CD14-positive monocyte (primary cell): ENCODE measurements around the gene ZCCHC14. TPM values are rescaled to one million over a fixed set of nuclear protein-coding genes. Genes with fewer than 3 reads are reported as not detected.

ENCODE experiments used
- DNase-seq, 3 donors: peaks; one replicate each; pipeline ENCODE4 v3.0.0-alpha.2; 2011 to 2022
- H2AFZ ChIP-seq: 2 replicates; pipeline ENCODE4 v1.6.0; 2012; ENCODE audit warnings: mild to moderate bottlenecking, low read depth, low read length, inconsistent platforms; ENCODE audit not compliant: insufficient read depth, poor library complexity, severe bottlenecking
- H3K27ac ChIP-seq, 2 donors: 1 replicate in 1 of 2; 2 replicates in 1 of 2; pipeline ENCODE4 v1.5.1; 2012 to 2013; ENCODE audit warnings: low read length in 2 of 2, control low read depth in 1 of 2, inconsistent platforms in 1 of 2, low read depth in 1 of 2, mild to moderate bottlenecking in 1 of 2
- H3K27me3 ChIP-seq, 2 donors: one replicate each; pipeline versions ENCODE4 v1.6.0 to v1.6.1; 2011 to 2013; ENCODE audit warnings: low read length in 2 of 2; ENCODE audit not compliant: control insufficient read depth in 2 of 2, insufficient read depth in 2 of 2
- H3K36me3 ChIP-seq, 2 donors: replicated peaks in 1 of 2; 1 replicate in 1 of 2; 2 replicates in 1 of 2; pipeline versions ENCODE4 v1.5.1 to v1.6.1; 2012 to 2013; ENCODE audit warnings: low read length in 2 of 2, control low read depth in 1 of 2, inconsistent platforms in 1 of 2, mild to moderate bottlenecking in 1 of 2; ENCODE audit not compliant: insufficient read depth in 2 of 2, control insufficient read depth in 1 of 2
- H3K4me1 ChIP-seq, 2 donors: 1 replicate in 1 of 2; 2 replicates in 1 of 2; pipeline versions ENCODE4 v1.5.1 to v1.6.1; 2012 to 2013; ENCODE audit warnings: low read length in 2 of 2, control low read depth in 1 of 2, inconsistent platforms in 1 of 2, mild to moderate bottlenecking in 1 of 2, moderate library complexity in 1 of 2; ENCODE audit not compliant: insufficient read depth in 2 of 2, control insufficient read depth in 1 of 2
- H3K4me2 ChIP-seq: replicated peaks from 2 replicates; pipeline ENCODE3; 2012; ENCODE audit warnings: low read length, moderate library complexity, mild to moderate bottlenecking; ENCODE audit not compliant: poor library complexity, severe bottlenecking; ENCODE audit errors: extremely low read depth
- H3K4me3 ChIP-seq, 3 experiments: fragments of 200-600 bp in 1 of 3; sonication (generic) in 1 of 3; replicated peaks in 1 of 3; 1 replicate in 2 of 3; 2 replicates in 1 of 3; pipeline ENCODE4 v1.5.1; 2011 to 2013; ENCODE audit warnings: low read length in 3 of 3, mild to moderate bottlenecking in 3 of 3, control low read depth in 2 of 3, low read depth in 2 of 3, inconsistent platforms in 1 of 3, moderate library complexity in 1 of 3
- H3K79me2 ChIP-seq: 2 replicates; pipeline ENCODE4 v1.6.0; 2012; ENCODE audit warnings: mild to moderate bottlenecking, control low read depth, inconsistent platforms, low read length, moderate library complexity; ENCODE audit not compliant: insufficient read depth
- H3K9ac ChIP-seq: 2 replicates; pipeline ENCODE4 v1.6.0; 2017; ENCODE audit warnings: low read length, mild to moderate bottlenecking; ENCODE audit not compliant: insufficient read depth, poor library complexity, severe bottlenecking
- H3K9me3 ChIP-seq, 2 donors: replicated peaks in 1 of 2; 1 replicate in 1 of 2; 2 replicates in 1 of 2; pipeline versions ENCODE4 v1.5.1 to v1.6.1; 2012 to 2013; ENCODE audit warnings: low read length in 2 of 2, control low read depth in 1 of 2; ENCODE audit not compliant: control insufficient read depth in 1 of 2, insufficient read depth in 1 of 2
- H4K20me1 ChIP-seq: 2 replicates; pipeline ENCODE4 v1.6.0; 2012; ENCODE audit warnings: mild to moderate bottlenecking, low read length, control low read depth, moderate library complexity; ENCODE audit not compliant: insufficient read depth
- H3K27ac Mint-ChIP-seq, 7 donors: one replicate each; pipeline ENCODE4 v1.8.0; 2020; ENCODE audit warnings: mild to moderate bottlenecking in 7 of 7, mixed read lengths in 7 of 7, moderate library complexity in 6 of 7, inconsistent platforms in 2 of 7
- H3K27me3 Mint-ChIP-seq, 3 donors: one replicate each; pipeline ENCODE4 v1.8.0; 2021 to 2022; ENCODE audit warnings: low read depth in 3 of 3, mild to moderate bottlenecking in 3 of 3, mixed read lengths in 3 of 3, moderate library complexity in 3 of 3, inconsistent platforms in 1 of 3
- H3K36me3 Mint-ChIP-seq, 2 donors: one replicate each; pipeline ENCODE4 v1.8.0; 2020; ENCODE audit warnings: mixed read lengths in 2 of 2, inconsistent platforms in 1 of 2, mild to moderate bottlenecking in 1 of 2
- H3K4me1 Mint-ChIP-seq: one replicate; pipeline ENCODE4 v1.8.0; 2020; ENCODE audit warnings: mild to moderate bottlenecking, mixed read lengths
- H3K4me3 Mint-ChIP-seq, 2 donors: one replicate each; pipeline ENCODE4 v1.8.0; 2020; ENCODE audit warnings: mild to moderate bottlenecking in 2 of 2, mixed read lengths in 2 of 2, moderate library complexity in 1 of 2
- H3K9me3 Mint-ChIP-seq, 7 donors: one replicate each; pipeline ENCODE4 v1.8.0; 2020 to 2022; ENCODE audit warnings: mixed read lengths in 7 of 7, mild to moderate bottlenecking in 6 of 7, moderate library complexity in 6 of 7, inconsistent platforms in 2 of 7
- WGBS: methylation state at CpG from one replicate; pipeline ENCODE4 v1.1.5; 2013; ENCODE audit warnings: missing lambda C conversion rate; ENCODE audit not compliant: insufficient coverage; 5-methylcytosine and 5-hydroxymethylcytosine counted together
- intact Hi-C, 2 donors: fragments of 100-400 bp; cut with micrococcal nuclease; formaldehyde crosslinking; loops; one replicate each; pipeline versions ENCODE4 v1.15.0 to v1.15.1; 2023
- polyA plus RNA-seq, 3 donors: library from polyadenylated mRNA; depleted of rRNA in 1 of 3; unstranded in 2 of 3; stranded (reverse) in 1 of 3; fragments of 300-500 nt in 2 of 3; fragments of >200 nt in 1 of 3; fragmentation: Illumina TruSeq in 2 of 3; gene quantifications; 1 replicate in 2 of 3; 2 replicates in 1 of 3; pipeline ENCODE4 v1.2.3, GENCODE V29; 2012 to 2021
- TF ChIP-seq, protein P1 (sequence below): fragments of 200-600 bp; IDR thresholded peaks from one replicate; pipeline ENCODE4 v1.8.0; 2022; ENCODE audit warnings: antibody characterized with exemption, mild to moderate bottlenecking

The ZCCHC14 gene
- polyA plus RNA-seq, 3 donors = 0.11 to 4.0 (median 0.22) TPM

- no peaks in the 10 kb centered on the region for H3K36me3 Mint-ChIP-seq
- peaks cover 4 to 17% (median 8%) of the 10 kb centered on the region in 7 donors for H3K9me3 Mint-ChIP-seq
- H3K79me2 ChIP-seq = no peaks in the 10 kb centered on the region
- peaks cover 0 to 2% of the 10 kb centered on the region in 2 donors for H3K9me3 ChIP-seq
- peak overlapping the region in 1 of 2 donors; percentile 37 for H3K4me3 Mint-ChIP-seq
- no peak for DNase-seq
- H2AFZ ChIP-seq = no peak overlapping the region
- TF ChIP-seq, protein P1, sequence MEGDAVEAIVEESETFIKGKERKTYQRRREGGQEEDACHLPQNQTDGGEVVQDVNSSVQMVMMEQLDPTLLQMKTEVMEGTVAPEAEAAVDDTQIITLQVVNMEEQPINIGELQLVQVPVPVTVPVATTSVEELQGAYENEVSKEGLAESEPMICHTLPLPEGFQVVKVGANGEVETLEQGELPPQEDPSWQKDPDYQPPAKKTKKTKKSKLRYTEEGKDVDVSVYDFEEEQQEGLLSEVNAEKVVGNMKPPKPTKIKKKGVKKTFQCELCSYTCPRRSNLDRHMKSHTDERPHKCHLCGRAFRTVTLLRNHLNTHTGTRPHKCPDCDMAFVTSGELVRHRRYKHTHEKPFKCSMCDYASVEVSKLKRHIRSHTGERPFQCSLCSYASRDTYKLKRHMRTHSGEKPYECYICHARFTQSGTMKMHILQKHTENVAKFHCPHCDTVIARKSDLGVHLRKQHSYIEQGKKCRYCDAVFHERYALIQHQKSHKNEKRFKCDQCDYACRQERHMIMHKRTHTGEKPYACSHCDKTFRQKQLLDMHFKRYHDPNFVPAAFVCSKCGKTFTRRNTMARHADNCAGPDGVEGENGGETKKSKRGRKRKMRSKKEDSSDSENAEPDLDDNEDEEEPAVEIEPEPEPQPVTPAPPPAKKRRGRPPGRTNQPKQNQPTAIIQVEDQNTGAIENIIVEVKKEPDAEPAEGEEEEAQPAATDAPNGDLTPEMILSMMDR = no peak
- H3K27ac Mint-ChIP-seq = peak overlapping the region in 2 of 7 donors; percentile 9 to 54
- no peaks in the 10 kb centered on the region for H3K36me3 ChIP-seq
- WGBS = 46% methylated on average over 15 of the region's 20 CpGs
- peaks cover 19 to 38% (median 24%) of the 10 kb centered on the region in 3 donors for H3K27me3 Mint-ChIP-seq
- H3K4me3 ChIP-seq = no peak overlapping the region
- H4K20me1 ChIP-seq = no peaks in the 10 kb centered on the region
- peaks cover 7% of the 10 kb centered on the region for H3K4me1 Mint-ChIP-seq
- H3K9ac ChIP-seq = no peak overlapping the region
- intact Hi-C loops = no loop called here
- H3K27me3 ChIP-seq = peaks cover 0 to 10% of the 10 kb centered on the region in 2 donors
- H3K4me2 ChIP-seq = no peak overlapping the region
- peaks cover 0 to 6% of the 10 kb centered on the region in 2 donors for H3K4me1 ChIP-seq
- no peak overlapping the region for H3K27ac ChIP-seq
These were observed 47.5 kb upstream of the ZCCHC14 start for GRCh38 chr16:87540072-87540896.

GRCh38 chr16:87539113-87539512, 46.3 kb upstream of the ZCCHC14 start:
- no peak overlapping the region for H2AFZ ChIP-seq

More at GRCh38 chr16:87539113-87539512, 46.3 kb upstream of the ZCCHC14 start:
- H3K4me1 ChIP-seq = peaks cover 0 to 4% of the 10 kb centered on the region in 2 donors
- DNase-seq = no peak
- intact Hi-C loops = no loop called here
- Mint-ChIP-seq H3K9me3 (peaks cover 7 to 18% (median 12%) of the 10 kb centered on the region in 7 donors), H3K4me3 (no peak overlapping the region), H3K4me1 (peaks cover 4% of the 10 kb centered on the region), H3K36me3 (no peaks in the 10 kb centered on the region), H3K27me3 (peaks cover 19 to 37% (median 21%) of the 10 kb centered on the region in 3 donors), H3K27ac (no peak overlapping the region)
- H4K20me1 ChIP-seq = no peaks in the 10 kb centered on the region
- TF ChIP-seq, protein P1 = no peak
- H3K36me3 ChIP-seq = no peaks in the 10 kb centered on the region
- H3K9me3 ChIP-seq = peaks cover 0 to 6% of the 10 kb centered on the region in 2 donors
- WGBS = 80% methylated on average over 6 of the region's 11 CpGs
- H3K79me2 ChIP-seq = no peaks in the 10 kb centered on the region
- no peak overlapping the region for H3K4me2 ChIP-seq
- H3K27me3 ChIP-seq = peaks cover 0 to 10% of the 10 kb centered on the region in 2 donors
- no peak overlapping the region for H3K9ac ChIP-seq
- no peak overlapping the region for H3K27ac ChIP-seq
- no peak overlapping the region for H3K4me3 ChIP-seq
